Epithelial cell of esophagus (primary cell): ENCODE data around the gene NKAIN4.

ENCODE experiments used
- DNase-seq: peaks from one replicate; pipeline ENCODE4 v3.0.0; 2010; ENCODE audit warnings: low read depth
- H3K4me3 ChIP-seq: 2 replicates; pipeline ENCODE4 v1.5.1; 2011; ENCODE audit warnings: mild to moderate bottlenecking, low read length, control low read depth
- TF ChIP-seq, protein P1 (sequence below): IDR thresholded peaks from 2 replicates; pipeline ENCODE4 v1.5.1; 2011; ENCODE audit warnings: low read depth, mild to moderate bottlenecking, low read length, control low read depth, inconsistent platforms; ENCODE audit not compliant: insufficient read depth; ENCODE audit errors: missing control alignments

The NKAIN4 gene

DNA sequence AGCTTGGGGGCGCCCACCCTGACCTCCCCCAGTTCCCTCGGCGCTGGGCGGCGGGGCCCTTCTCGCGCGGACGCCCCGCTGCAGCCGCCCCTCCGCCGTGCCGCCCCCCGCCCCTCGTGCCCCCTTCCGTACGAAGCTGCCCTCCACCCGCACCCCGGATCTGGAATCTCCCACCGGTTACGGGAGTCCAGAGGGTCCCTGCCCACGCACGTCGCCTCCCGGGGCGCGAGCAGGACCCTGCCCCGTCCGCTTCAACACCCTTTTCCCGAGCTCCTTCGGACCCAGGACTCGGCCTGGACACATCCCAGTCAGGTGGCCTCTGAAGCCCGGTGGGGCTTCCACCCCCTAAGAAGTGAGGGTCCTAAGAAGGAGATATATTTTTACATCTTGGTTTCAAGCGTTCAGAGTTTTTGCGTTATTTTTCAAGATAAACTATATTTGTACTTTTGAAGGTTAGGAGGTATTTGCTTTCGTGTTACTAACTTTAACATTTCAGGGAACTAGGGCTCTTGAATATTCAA is 18.9 kb upstream of the NKAIN4 start:
- no peak for DNase-seq
- H3K4me3 ChIP-seq: peak overlapping the region; percentile 93
- TF ChIP-seq, protein P1, sequence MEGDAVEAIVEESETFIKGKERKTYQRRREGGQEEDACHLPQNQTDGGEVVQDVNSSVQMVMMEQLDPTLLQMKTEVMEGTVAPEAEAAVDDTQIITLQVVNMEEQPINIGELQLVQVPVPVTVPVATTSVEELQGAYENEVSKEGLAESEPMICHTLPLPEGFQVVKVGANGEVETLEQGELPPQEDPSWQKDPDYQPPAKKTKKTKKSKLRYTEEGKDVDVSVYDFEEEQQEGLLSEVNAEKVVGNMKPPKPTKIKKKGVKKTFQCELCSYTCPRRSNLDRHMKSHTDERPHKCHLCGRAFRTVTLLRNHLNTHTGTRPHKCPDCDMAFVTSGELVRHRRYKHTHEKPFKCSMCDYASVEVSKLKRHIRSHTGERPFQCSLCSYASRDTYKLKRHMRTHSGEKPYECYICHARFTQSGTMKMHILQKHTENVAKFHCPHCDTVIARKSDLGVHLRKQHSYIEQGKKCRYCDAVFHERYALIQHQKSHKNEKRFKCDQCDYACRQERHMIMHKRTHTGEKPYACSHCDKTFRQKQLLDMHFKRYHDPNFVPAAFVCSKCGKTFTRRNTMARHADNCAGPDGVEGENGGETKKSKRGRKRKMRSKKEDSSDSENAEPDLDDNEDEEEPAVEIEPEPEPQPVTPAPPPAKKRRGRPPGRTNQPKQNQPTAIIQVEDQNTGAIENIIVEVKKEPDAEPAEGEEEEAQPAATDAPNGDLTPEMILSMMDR: no peak

DNA sequence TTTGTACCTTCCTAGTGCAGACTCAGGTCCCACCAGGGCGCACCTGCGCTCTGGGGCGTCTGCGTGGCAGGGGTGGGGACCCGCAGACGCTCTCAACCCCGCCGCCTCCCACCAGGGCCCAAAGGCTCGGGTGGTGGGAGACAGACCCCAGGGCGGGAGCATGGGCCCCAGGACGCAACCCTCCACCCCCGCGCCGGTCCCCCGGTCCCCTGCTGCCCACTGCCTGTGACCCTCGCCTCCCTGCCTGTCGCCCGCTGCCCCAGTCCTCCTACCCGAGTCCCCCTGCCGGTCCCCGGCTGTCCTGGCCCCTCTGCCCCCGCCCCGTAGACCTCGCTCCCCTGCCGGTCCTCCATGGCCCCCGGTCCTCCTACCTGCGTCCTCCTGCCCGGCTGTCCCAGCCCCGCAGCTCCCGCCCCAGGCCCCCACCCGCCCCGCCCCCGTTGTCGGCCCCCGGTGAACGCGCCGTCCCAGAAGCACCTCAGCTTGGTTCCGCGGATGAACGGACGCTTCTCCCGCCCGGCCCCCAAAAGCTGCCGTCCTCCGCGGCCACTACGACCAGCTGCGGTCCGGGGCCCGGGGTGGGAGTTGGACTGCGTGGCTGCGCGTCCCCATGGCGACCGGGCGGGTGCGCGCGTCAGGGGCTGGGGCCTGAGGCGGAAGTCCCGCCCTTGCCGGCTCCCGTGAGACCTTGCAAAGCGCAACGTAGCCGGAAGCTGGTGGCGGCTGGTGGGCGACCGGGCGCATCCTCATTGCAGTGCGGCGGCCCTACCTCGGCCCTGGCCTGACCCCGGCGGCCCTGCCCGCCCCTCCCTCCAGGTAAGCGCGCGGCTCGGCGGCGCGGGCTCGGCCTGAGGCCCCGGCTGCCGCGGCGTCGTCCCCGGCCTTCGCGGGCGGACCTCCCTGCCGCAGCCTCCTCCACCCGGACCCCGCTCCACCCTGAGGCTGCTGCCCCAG is 18.1 kb upstream of the NKAIN4 start, which contains the start of gene ARFGAP1:
Gene ARFGAP1 (plus strand): TSS at position 709 of the 954 bp plus-strand sequence. CDS start 2,768 bp downstream, outside the sequence.
- peak; percentile 91 for DNase-seq

DNA sequence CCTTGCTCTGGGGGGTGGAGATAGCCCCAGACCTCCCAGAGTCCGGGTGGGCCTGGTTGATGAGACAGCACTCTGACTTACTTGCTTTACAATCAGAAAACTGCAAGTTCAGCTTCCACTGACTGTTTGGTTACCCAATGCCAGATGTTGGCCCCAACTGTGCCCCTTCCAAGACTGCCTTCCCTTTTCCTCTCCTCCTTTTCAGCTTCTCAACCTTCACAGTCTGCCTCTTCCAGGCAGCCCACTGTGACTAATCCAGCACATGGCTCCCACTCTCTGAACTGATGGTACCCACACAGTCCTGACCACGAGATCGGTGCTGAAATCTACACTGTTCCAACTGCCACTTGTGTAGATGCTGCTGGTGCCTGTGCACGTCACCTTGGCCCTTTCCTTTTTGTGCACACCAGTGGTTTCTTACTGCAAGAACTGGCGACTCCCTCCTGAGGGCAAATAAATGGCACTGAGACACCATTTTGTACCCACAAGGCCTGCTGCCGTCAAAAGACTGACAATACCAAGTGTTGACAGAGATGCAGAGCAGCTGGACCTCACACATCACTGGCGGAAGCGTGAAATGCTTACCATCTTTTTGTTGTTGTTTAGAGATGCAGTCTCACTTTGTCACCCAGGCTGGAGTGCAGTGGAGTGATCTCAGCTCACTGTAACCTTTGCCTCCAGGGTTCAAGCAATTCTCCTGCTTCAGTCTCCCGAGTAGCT is 16.5 kb upstream of the NKAIN4 start:
- TF ChIP-seq, protein P1: no peak
- no peak for DNase-seq
- no peak overlapping the region for H3K4me3 ChIP-seq

More for the DNA sequence above, 18.1 kb upstream of the NKAIN4 start, which contains the start of gene ARFGAP1:
- peak within 1 kb of the TSS; percentile 93 for H3K4me3 ChIP-seq
- TF ChIP-seq, protein P1: no peak

DNA sequence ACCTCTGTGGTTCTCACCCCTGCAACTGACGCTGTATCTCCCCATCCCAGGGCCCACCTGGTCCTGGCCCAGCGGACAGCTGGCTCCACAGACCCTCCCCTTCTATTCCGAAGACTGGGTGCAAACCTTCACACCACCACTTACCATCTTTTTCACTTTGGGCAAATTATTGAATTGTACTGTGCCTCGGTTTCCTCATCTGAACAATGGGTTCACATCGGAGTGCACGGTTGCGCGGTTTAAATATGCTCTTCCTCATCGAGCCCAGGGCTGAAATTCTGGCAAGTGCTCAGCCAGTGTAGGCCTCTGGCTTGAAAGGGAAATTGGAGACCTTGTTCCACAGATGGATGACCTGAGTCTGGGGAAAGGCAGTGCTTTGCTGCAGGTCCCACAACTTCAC is 15.5 kb upstream of the NKAIN4 start:
- no peak for DNase-seq
- TF ChIP-seq, protein P1: no peak
- no peak overlapping the region for H3K4me3 ChIP-seq

GRCh38 chr20:63268671-63269439 is 14.6 kb upstream of the NKAIN4 start:
- TF ChIP-seq, protein P1: no peak
- H3K4me3 ChIP-seq: no peak overlapping the region
- peak; percentile 69 for DNase-seq

DNA sequence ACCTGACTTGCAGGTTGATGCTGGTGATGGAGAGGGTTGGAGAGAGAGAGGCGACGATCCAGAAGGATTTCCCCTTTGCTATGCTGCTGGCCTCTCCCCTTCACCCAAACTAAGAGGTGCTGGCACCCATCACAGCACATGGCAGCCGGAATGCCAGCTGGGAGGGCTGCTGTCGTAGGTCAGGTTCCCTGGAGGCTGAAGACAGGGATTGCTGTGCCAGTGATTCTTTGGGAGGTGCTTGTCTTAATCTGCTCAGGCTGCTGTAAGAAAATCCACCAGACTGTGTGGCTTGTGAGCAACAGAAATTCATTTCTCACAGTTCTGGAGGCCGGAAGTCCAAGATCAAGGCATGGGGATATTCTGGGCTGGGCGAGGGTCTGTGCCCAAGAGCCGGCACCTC is 14.0 kb upstream of the NKAIN4 start:
- no peak for DNase-seq
- TF ChIP-seq, protein P1: no peak
- no peak overlapping the region for H3K4me3 ChIP-seq
